Calu3 (cell line): ENCODE data around the gene NAALADL2. TPM values are rescaled to one million over a fixed set of nuclear protein-coding genes. Genes with fewer than 3 reads are reported as not detected.

Experiments used
- BruUV-seq: library from RNA; stranded (reverse); fragments of 400-500 nt; replicated peaks from 2 replicates; lab custom pipeline; 2021; lab: Mats Ljungman, UMichigan
- CTCF ChIA-PET: fragments of 300-600 bp; sonication (Branson Sonifier 250); formaldehyde crosslinking; loops from one replicate; lab custom pipeline; 2022; ENCODE audit warnings: antibody characterized with exemption; lab: Charles Lee
- DNase-seq: peaks from one replicate; pipeline ENCODE4 v3.0.0; 2022
- H3K27ac Mint-ChIP-seq: one replicate; pipeline ENCODE4 v1.8.0; 2022; ENCODE audit warnings: mixed read lengths; ENCODE audit not compliant: unreplicated experiment
- H3K27me3 Mint-ChIP-seq: one replicate; pipeline ENCODE4 v1.8.0; 2022; ENCODE audit warnings: mixed read lengths; ENCODE audit not compliant: unreplicated experiment
- H3K36me3 Mint-ChIP-seq: one replicate; pipeline ENCODE4 v1.8.0; 2022; ENCODE audit warnings: mild to moderate bottlenecking, moderate library complexity, mixed read lengths; ENCODE audit not compliant: insufficient read depth, unreplicated experiment
- H3K4me1 Mint-ChIP-seq: one replicate; pipeline ENCODE4 v1.8.0; 2022; ENCODE audit warnings: mild to moderate bottlenecking, low read depth, mixed read lengths; ENCODE audit not compliant: unreplicated experiment
- H3K4me3 Mint-ChIP-seq: one replicate; pipeline ENCODE4 v1.8.0; 2022; ENCODE audit warnings: mild to moderate bottlenecking, low read depth, moderate library complexity, mixed read lengths; ENCODE audit not compliant: unreplicated experiment
- H3K9me3 Mint-ChIP-seq: one replicate; pipeline ENCODE4 v1.8.0; 2022; ENCODE audit warnings: low read depth, mixed read lengths; ENCODE audit not compliant: unreplicated experiment
- intact Hi-C: fragments of 100-400 bp; cut with micrococcal nuclease; formaldehyde crosslinking; loops from one replicate; pipeline ENCODE4 v1.10.0; 2022; ENCODE audit not compliant: unreplicated experiment
- total RNA-seq: library from RNA; stranded (reverse); gene quantifications from 2 replicates; pipeline ENCODE4 v1.2.3, GENCODE V29; 2022
- TF ChIP-seq, protein P1 (sequence below): fragments of 200-600 bp; IDR thresholded peaks from one replicate; pipeline ENCODE4 v1.8.0; 2022; ENCODE audit warnings: antibody characterized with exemption; ENCODE audit not compliant: unreplicated experiment

Gene NAALADL2
- total RNA-seq, 1 experiment from 2014 or later = 36.9 TPM

DNA sequence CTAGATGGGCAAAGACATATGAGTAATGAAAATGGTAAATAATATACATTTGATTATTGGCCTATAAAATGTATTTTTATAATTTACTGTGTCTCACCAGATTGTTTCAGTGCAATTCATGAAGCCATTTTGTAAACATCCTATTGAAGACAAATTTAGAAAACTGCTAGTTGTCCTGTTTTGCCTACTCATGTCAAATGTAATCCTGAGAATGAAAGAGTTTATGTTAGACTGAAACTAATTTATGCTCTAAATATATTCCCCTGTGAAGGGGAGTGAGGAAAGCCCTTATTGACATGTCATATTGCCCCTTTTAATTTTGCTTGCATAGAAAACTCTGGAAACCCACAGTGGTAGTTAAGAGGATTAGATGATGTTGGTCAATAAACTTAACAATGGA lies 610.0 kb downstream of the NAALADL2 start:
- TF ChIP-seq, protein P1, sequence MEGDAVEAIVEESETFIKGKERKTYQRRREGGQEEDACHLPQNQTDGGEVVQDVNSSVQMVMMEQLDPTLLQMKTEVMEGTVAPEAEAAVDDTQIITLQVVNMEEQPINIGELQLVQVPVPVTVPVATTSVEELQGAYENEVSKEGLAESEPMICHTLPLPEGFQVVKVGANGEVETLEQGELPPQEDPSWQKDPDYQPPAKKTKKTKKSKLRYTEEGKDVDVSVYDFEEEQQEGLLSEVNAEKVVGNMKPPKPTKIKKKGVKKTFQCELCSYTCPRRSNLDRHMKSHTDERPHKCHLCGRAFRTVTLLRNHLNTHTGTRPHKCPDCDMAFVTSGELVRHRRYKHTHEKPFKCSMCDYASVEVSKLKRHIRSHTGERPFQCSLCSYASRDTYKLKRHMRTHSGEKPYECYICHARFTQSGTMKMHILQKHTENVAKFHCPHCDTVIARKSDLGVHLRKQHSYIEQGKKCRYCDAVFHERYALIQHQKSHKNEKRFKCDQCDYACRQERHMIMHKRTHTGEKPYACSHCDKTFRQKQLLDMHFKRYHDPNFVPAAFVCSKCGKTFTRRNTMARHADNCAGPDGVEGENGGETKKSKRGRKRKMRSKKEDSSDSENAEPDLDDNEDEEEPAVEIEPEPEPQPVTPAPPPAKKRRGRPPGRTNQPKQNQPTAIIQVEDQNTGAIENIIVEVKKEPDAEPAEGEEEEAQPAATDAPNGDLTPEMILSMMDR = no peak
- no peaks in the 10 kb centered on the region for H3K27me3 Mint-ChIP-seq
- H3K4me3 Mint-ChIP-seq = no peak overlapping the region
- no peaks in the 10 kb centered on the region for H3K9me3 Mint-ChIP-seq
- intact Hi-C loops = no loop called here
- H3K4me1 Mint-ChIP-seq = no peaks in the 10 kb centered on the region
- H3K36me3 Mint-ChIP-seq = no peaks in the 10 kb centered on the region
- no peak overlapping the region for H3K27ac Mint-ChIP-seq
- no peak for DNase-seq
- no TSS peak for BruUV-seq
- CTCF ChIA-PET = no interaction called here

DNA sequence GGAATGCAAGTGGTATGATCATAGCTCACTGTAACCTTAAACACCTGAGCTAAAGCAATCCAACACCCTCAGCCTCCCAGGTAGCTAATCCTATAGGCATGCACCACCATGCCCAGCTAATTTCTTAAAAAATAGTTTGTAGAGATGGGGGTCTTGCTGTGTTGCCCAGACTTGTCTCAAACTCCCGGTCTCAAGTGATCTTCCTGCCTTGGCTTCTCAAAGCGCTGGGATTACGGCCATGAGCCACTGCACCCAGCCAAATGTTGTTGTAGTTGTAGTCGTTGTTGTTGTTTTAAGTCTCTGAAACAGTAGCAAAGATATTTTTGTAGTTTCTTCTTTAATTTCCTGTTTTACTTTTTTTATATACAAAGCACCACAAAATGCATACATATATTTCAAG lies 616.6 kb downstream of the NAALADL2 start:
- H3K36me3 Mint-ChIP-seq = no peaks in the 10 kb centered on the region
- H3K27ac Mint-ChIP-seq = no peak overlapping the region
- no peaks in the 10 kb centered on the region for H3K27me3 Mint-ChIP-seq
- H3K9me3 Mint-ChIP-seq = no peaks in the 10 kb centered on the region
- TF ChIP-seq, protein P1 = no peak
- DNase-seq = no peak
- H3K4me3 Mint-ChIP-seq = no peak overlapping the region
- BruUV-seq = no TSS peak
- H3K4me1 Mint-ChIP-seq = no peaks in the 10 kb centered on the region
- CTCF ChIA-PET = no interaction called here
- intact Hi-C loops = no loop called here

DNA sequence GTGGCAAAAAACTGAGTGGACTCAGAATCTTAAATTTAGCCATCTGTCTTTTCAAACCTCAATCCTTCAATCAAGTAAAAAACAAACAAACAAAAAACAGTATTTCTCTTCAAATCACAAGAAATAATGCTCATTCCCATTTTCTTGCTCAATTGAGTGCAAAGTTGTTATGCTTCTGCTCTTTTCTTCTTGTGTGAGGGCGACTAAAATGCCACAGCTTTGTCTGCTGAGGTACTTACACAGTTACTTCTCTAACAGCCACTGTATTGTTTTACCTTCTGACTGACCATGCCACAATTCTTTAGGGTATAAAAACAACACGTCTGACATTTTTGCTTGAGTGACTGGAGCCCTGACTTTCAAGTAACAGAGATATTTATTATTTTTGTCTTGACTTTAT lies 617.4 kb downstream of the NAALADL2 start:
- BruUV-seq = no TSS peak
- Mint-ChIP-seq H3K9me3 (no peaks in the 10 kb centered on the region), H3K36me3 (no peaks in the 10 kb centered on the region), H3K27me3 (no peaks in the 10 kb centered on the region), H3K4me1 (no peaks in the 10 kb centered on the region), H3K4me3 (no peak overlapping the region), H3K27ac (no peak overlapping the region)
- intact Hi-C loops = no loop called here
- CTCF ChIA-PET = no interaction called here
- TF ChIP-seq, protein P1 = no peak
- no peak for DNase-seq

DNA sequence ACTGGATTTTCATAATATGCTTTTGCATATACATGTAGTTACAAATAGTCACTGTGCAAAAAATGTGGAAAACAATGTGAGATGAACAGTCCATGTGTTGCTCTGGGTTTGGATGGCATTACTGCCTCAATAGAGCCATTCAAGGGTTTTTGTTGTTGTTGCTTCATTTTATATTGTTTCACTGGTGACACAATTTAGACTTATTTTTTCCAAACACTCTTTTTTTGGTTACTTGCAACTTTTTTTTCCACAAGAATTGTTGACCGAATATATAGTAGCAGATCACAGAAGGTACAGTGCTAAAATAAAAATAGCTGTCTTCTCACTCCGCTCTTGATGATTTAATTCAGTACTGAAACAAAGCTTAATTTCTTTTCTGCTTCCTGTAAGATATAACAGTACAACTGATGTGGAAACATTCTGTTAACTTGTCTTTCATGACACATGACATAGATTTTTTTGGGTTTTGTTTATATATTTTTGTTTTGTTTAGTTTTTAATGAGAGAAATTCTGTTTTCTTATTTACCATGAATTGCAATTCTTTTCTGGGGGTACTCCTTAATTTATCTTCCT lies 618.6 kb downstream of the NAALADL2 start:
- Mint-ChIP-seq H3K27me3 (no peaks in the 10 kb centered on the region), H3K9me3 (no peaks in the 10 kb centered on the region), H3K36me3 (no peaks in the 10 kb centered on the region), H3K4me3 (no peak overlapping the region), H3K4me1 (no peaks in the 10 kb centered on the region), H3K27ac (no peak overlapping the region)
- intact Hi-C loops = no loop called here
- BruUV-seq = no TSS peak
- TF ChIP-seq, protein P1 = no peak
- CTCF ChIA-PET = no interaction called here
- no peak for DNase-seq
